Transverse colon (tissue), 4 donors: ENCODE data around the gene MCF2L2. TPM values are rescaled to one million over a fixed set of nuclear protein-coding genes. Genes with fewer than 3 reads are reported as not detected.

ENCODE experiments used
- DNase-seq: peaks from one replicate; pipeline ENCODE4 v3.0.0-alpha.2; 2019
- H3K27ac ChIP-seq, 4 donors: fragments of 200-600 bp; sonication (generic); 2 replicates each; pipeline ENCODE4 v1.5.1; 2016 to 2018; ENCODE audit warnings: inconsistent platforms in 4 of 4
- H3K27me3 ChIP-seq: fragments of 200-600 bp; sonication (generic); 2 replicates; pipeline ENCODE4 v1.5.1; 2017; ENCODE audit warnings: inconsistent platforms
- H3K36me3 ChIP-seq, 4 donors: fragments of 200-600 bp; sonication (generic); 2 replicates each; pipeline ENCODE4 v1.5.1; 2017 to 2019; ENCODE audit warnings: inconsistent platforms in 4 of 4
- H3K4me1 ChIP-seq, 4 donors: fragments of 200-600 bp; sonication (generic); 2 replicates each; pipeline ENCODE4 v1.5.1; 2017 to 2020; ENCODE audit warnings: inconsistent platforms in 4 of 4
- H3K4me3 ChIP-seq, 4 donors: fragments of 200-600 bp; sonication (generic); 1 replicate in 1 of 4; 2 replicates in 3 of 4; pipeline versions ENCODE4 v1.5.1 to v1.6.1; 2017 to 2019; ENCODE audit warnings: inconsistent platforms in 4 of 4
- H3K9me3 ChIP-seq, 2 donors: fragments of 200-600 bp; sonication (generic); 2 replicates each; pipeline ENCODE4 v1.5.1; 2017 to 2019; ENCODE audit warnings: inconsistent platforms in 2 of 2
- CTCF ChIP-seq, 5 experiments: fragments of 200-600 bp in 3 of 5; fragments of 450-650 bp in 2 of 5; sonication (generic) in 3 of 5; IDR thresholded peaks; 1 replicate in 2 of 5; 2 replicates in 3 of 5; pipeline ENCODE4 v1.5.1; 2016 to 2017; ENCODE audit warnings: antibody characterized with exemption in 5 of 5, inconsistent platforms in 3 of 5, mild to moderate bottlenecking in 2 of 5, moderate library complexity in 1 of 5
- EP300 ChIP-seq: sonication (generic); formaldehyde crosslinking; IDR thresholded peaks from one replicate; pipeline ENCODE4 v1.6.1; 2017; ENCODE audit warnings: antibody characterized with exemption, low read depth
- POLR2A ChIP-seq: fragments of 450-650 bp; IDR thresholded peaks from one replicate; pipeline ENCODE4 v1.6.1; 2016; ENCODE audit warnings: antibody characterized with exemption, mild to moderate bottlenecking, moderate library complexity
- POLR2AphosphoS5 ChIP-seq, 3 donors: sonication (generic); formaldehyde crosslinking; IDR thresholded peaks; one replicate each; pipeline ENCODE4 v1.6.1; 2016; ENCODE audit warnings: antibody characterized with exemption in 3 of 3
- WGBS, 2 donors: methylation state at CpG; one replicate each; pipeline ENCODE4 v1.1.5; 2018; ENCODE audit warnings: low coverage in 1 of 2; 5-methylcytosine and 5-hydroxymethylcytosine counted together
- in situ Hi-C, 4 donors: fragments of 200-750 bp; cut with MboI; loops; one replicate each; pipeline versions ENCODE4 v1.15.0 to v1.15.1; 2017; ENCODE audit warnings: low sequenced_read_pairs in 3 of 4, low pct_ligation_motif_present in 1 of 4, low pct_unique_long_range_greater_than_20kb in 1 of 4
- intact Hi-C: fragments of 100-400 bp; cut with DNase I; formaldehyde crosslinking; loops from one replicate; pipeline ENCODE4 v1.15.1; 2023; ENCODE audit warnings: low total_unique reads
- total RNA-seq, 4 donors: library from RNA; depleted of rRNA; stranded (reverse); fragments of >200 nt; gene quantifications; one replicate each; pipeline ENCODE4 v1.1.0, GENCODE V29; 2016

MCF2L2 gene
- total RNA-seq, 4 donors from 2014 or later = 0.20 to 3.7 (median 2.0) TPM

- in situ Hi-C loops = no loop called here
- intact Hi-C loops = no loop called here
These were observed 233.2 kb downstream of the MCF2L2 start for GRCh38 chr3:183195266-183195665.

GRCh38 chr3:183193762-183194689 lies 234.4 kb downstream of the MCF2L2 start:
- Histone ChIP-seq H3K27ac (no peak overlapping the region), H3K4me3 (no peak overlapping the region), H3K27me3 (no peaks in the 10 kb centered on the region), H3K9me3 (no peaks in the 10 kb centered on the region), H3K4me1 (peaks cover 0 to 6% (median 0%) of the 10 kb centered on the region in 4 donors), H3K36me3 (no peaks in the 10 kb centered on the region)
- in situ Hi-C loops (no loop called here), intact Hi-C loops (no loop called here)
- no peak for TF ChIP-seq CTCF (IDR thresholded peaks at IDR 0.05)
- no peak for DNase-seq
- WGBS, 2 donors = 45 to 54% methylated on average over 9 to 10 of the region's 10 CpGs

More at GRCh38 chr3:183195266-183195665, 233.2 kb downstream of the MCF2L2 start:
- no peaks in the 10 kb centered on the region for H3K36me3 ChIP-seq
- H3K27me3 ChIP-seq = no peaks in the 10 kb centered on the region
- 84 to 87% methylated on average over 4 of the region's 4 CpGs for WGBS, 2 donors
- H3K27ac ChIP-seq = no peak overlapping the region
- TF ChIP-seq EP300 (no peak), POLR2AphosphoS5 (IDR thresholded peaks at IDR 0.05) (no peak), CTCF (IDR thresholded peaks at IDR 0.05) (no peak), POLR2A (no peak)
- peaks cover 0 to 6% (median 0%) of the 10 kb centered on the region in 4 donors for H3K4me1 ChIP-seq
- H3K4me3 ChIP-seq = no peak overlapping the region
- H3K9me3 ChIP-seq = no peaks in the 10 kb centered on the region
- no peak for DNase-seq

- no peaks in the 10 kb centered on the region for H3K36me3 ChIP-seq
- in situ Hi-C loops = no loop called here
- H3K9me3 ChIP-seq = no peaks in the 10 kb centered on the region
- TF ChIP-seq CTCF (IDR thresholded peaks at IDR 0.05) = no peak
- TF ChIP-seq POLR2AphosphoS5 (IDR thresholded peaks at IDR 0.05) = no peak
- TF ChIP-seq EP300 = no peak
- TF ChIP-seq POLR2A = no peak
- peaks cover 0 to 6% (median 0%) of the 10 kb centered on the region in 4 donors for H3K4me1 ChIP-seq
- H3K27me3 ChIP-seq = no peaks in the 10 kb centered on the region
- H3K27ac ChIP-seq = no peak overlapping the region
- DNase-seq = no peak
- 94% methylated on average over 7 of the region's 7 CpGs; no CpG with 5 or more reads in 1 of the 2 donors for WGBS, 2 donors
- no peak overlapping the region for H3K4me3 ChIP-seq
- intact Hi-C loops = no loop called here
These were observed 235.6 kb downstream of the MCF2L2 start for GRCh38 chr3:183192650-183193300.

- Histone ChIP-seq H3K4me1 (peaks cover 0 to 11% (median 3%) of the 10 kb centered on the region in 4 donors), H3K27me3 (no peaks in the 10 kb centered on the region), H3K27ac (no peak overlapping the region), H3K4me3 (no peak overlapping the region), H3K9me3 (no peaks in the 10 kb centered on the region), H3K36me3 (no peaks in the 10 kb centered on the region)
- 82 to 88% methylated on average over 1 to 4 of the region's 4 CpGs for WGBS, 2 donors
- intact Hi-C loops = no loop called here
- no peak for TF ChIP-seq EP300
- no peak for TF ChIP-seq POLR2AphosphoS5 (IDR thresholded peaks at IDR 0.05)
- TF ChIP-seq CTCF (IDR thresholded peaks at IDR 0.05) = no peak
- TF ChIP-seq POLR2A = no peak
- in situ Hi-C loops = loop anchor here in 2 of 4 donors (5.0 to 10.0 kb wide), 2 partner anchors 65 to 193 kb away; no protein-coding TSS in a partner anchor
- no peak for DNase-seq
These were observed 238.8 kb downstream of the MCF2L2 start for GRCh38 chr3:183189641-183190040.
